GM12892 (cell line): ENCODE data around the gene ERH.

Experiments
- POLR2A ChIP-seq: IDR thresholded peaks from 2 replicates; pipeline ENCODE4 v1.6.1; 2011; ENCODE audit warnings: low read depth, low read length, control low read depth
- POLR2AphosphoS5 ChIP-seq: IDR thresholded peaks from 2 replicates; pipeline ENCODE4 v1.6.1; 2011; ENCODE audit warnings: low read depth, low read length, control low read depth
- TAF1 ChIP-seq: IDR thresholded peaks from 2 replicates; pipeline ENCODE4 v1.6.1; 2011; ENCODE audit warnings: low read depth, mild to moderate bottlenecking, control low read depth, low read length, borderline replicate concordance

DNA sequence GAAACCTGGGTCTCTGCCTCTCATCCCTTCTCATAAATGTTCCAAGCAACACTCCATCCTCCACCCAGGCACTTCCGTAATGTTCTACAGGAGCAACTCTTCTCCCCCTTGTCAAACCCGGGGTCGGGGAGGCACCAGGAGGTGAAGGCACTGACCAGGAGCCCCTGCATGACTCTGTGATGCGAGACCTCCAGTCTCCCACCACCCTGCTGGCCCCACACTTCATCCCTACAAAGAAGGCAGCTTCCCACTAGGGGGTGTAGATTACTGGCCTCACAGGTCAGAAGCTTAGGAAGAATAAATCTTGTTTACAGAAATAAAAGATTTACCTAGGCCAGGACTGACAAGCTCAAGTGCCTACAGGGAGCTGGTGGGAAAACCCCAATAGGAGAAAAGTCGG, 47.2 kb downstream of the ERH start:
- TF ChIP-seq POLR2A (no peak), TAF1 (no peak), POLR2AphosphoS5 (no peak)
